Measurements from ENCODE around the gene LRP3. TPM values are rescaled to one million over a fixed set of nuclear protein-coding genes. Genes with fewer than 3 reads are reported as not detected.

The LRP3 gene
- polyA plus RNA-seq, 1 of the 3 experiments (the other 2 are of a cell fraction): 8.2 TPM

- H3K79me2 ChIP-seq (ENCODE audit: insufficient read depth): no peaks in the 10 kb centered on the region
- no peaks in the 10 kb centered on the region for H3K27me3 ChIP-seq (ENCODE audit: insufficient read depth)
- no peaks in the 10 kb centered on the region for H3K9me2 ChIP-seq
- no peak overlapping the region for H3K4me2 ChIP-seq
- no peaks in the 10 kb centered on the region for H3K36me3 ChIP-seq (replicated peaks in 1 of 2; ENCODE audit: control insufficient read depth in 1 of 2, insufficient read depth in 2 of 2, low read length in 1 of 2)
- H4K20me1 ChIP-seq (ENCODE audit: insufficient read depth): no peaks in the 10 kb centered on the region
- CTCF ChIA-PET: interaction anchor here (0.7 to 14.8 kb wide), 9 partner anchors 11 to 539 kb away, joined by 3 to 511 read pairs (median 5); partner anchors contain the start of gene CEBPA
- no peaks in the 10 kb centered on the region for H3K9me3 ChIP-seq
- H3K4me1 ChIP-seq (ENCODE audit: control insufficient read depth in 1 of 2, insufficient read depth in 2 of 2, low read depth in 1 of 2, low read length in 1 of 2): peaks cover 0 to 8% of the 10 kb centered on the region in 2 experiments; a peak in 1 of 4 replicates
- POLR2A ChIA-PET: no interaction called here
- no peak for TF ChIP-seq FOSL2 (IDR thresholded peaks at IDR 0.05; ENCODE audit: borderline replicate concordance, low read depth)
- no peak for TF ChIP-seq TCF12 (IDR thresholded peaks at IDR 0.05)
- TF ChIP-seq CHD2 (IDR thresholded peaks at IDR 0.05; ENCODE audit: low read length, partially characterized antibody): no peak
- TF ChIP-seq SIN3A (IDR thresholded peaks at IDR 0.05; ENCODE audit: borderline replicate concordance, low read depth, low read length): no peak
- no peak for TF ChIP-seq MEF2A (IDR thresholded peaks at IDR 0.05; ENCODE audit: borderline replicate concordance, low read depth)
- H3K4me3 ChIP-seq (ENCODE audit: low read depth in 2 of 2, low read length in 1 of 2): no peak overlapping the region
- no peak overlapping the region for H3K9ac ChIP-seq
- no peak overlapping the region for H2AFZ ChIP-seq (ENCODE audit: low read depth)
- H3K27ac ChIP-seq (ENCODE audit: low read depth in 2 of 2, low read length in 1 of 2): no peak overlapping the region
- DNase-seq: peak; percentile 56
- 35% methylated on average over 10 of the region's 10 CpGs for WGBS (ENCODE audit: low lambda C conversion rate)
- H3F3A ChIP-seq (replicated peaks; ENCODE audit: insufficient read depth): no peaks in the 10 kb centered on the region
Observed at GRCh38 chr19:33238481-33239149, 44.5 kb downstream of the LRP3 start.

- no peak overlapping the region for H3K4me3 ChIP-seq (ENCODE audit: low read depth in 2 of 2, low read length in 1 of 2)
- ChIA-PET CTCF (interaction anchor here (0.6 to 14.8 kb wide), 7 partner anchors 16 to 532 kb away, joined by 3 to 511 read pairs (median 3); no protein-coding TSS in a partner anchor), POLR2A (no interaction called here)
- DNase-seq: peak; percentile 22
- no peaks in the 10 kb centered on the region for H3K9me3 ChIP-seq
- WGBS (ENCODE audit: low lambda C conversion rate): 63% methylated on average over 10 of the region's 10 CpGs
- no peak overlapping the region for H3K27ac ChIP-seq (ENCODE audit: low read depth in 2 of 2, low read length in 1 of 2)
- no peak overlapping the region for H2AFZ ChIP-seq (ENCODE audit: low read depth)
- no peaks in the 10 kb centered on the region for H3F3A ChIP-seq (replicated peaks; ENCODE audit: insufficient read depth)
- H3K4me1 ChIP-seq (ENCODE audit: control insufficient read depth in 1 of 2, insufficient read depth in 2 of 2, low read depth in 1 of 2, low read length in 1 of 2): peaks cover 0 to 8% of the 10 kb centered on the region in 2 experiments; a peak in 1 of 4 replicates
- no peaks in the 10 kb centered on the region for H4K20me1 ChIP-seq (ENCODE audit: insufficient read depth)
- no peaks in the 10 kb centered on the region for H3K79me2 ChIP-seq (ENCODE audit: insufficient read depth)
- H3K9me2 ChIP-seq: no peaks in the 10 kb centered on the region
- H3K4me2 ChIP-seq: no peak overlapping the region
- H3K36me3 ChIP-seq (replicated peaks in 1 of 2; ENCODE audit: control insufficient read depth in 1 of 2, insufficient read depth in 2 of 2, low read length in 1 of 2): no peaks in the 10 kb centered on the region
- H3K27me3 ChIP-seq (ENCODE audit: insufficient read depth): no peaks in the 10 kb centered on the region
- H3K9ac ChIP-seq: no peak overlapping the region
- TF ChIP-seq GABPA (IDR thresholded peaks at IDR 0.05; ENCODE audit: low read depth): no peak
- no peak for TF ChIP-seq ZBTB33 (IDR thresholded peaks at IDR 0.05; ENCODE audit: borderline replicate concordance, low read depth)
- TF ChIP-seq USF2 (IDR thresholded peaks at IDR 0.05; ENCODE audit: borderline replicate concordance, low read depth, low read length): no peak
- no peak for TF ChIP-seq EZH2phosphoT487 (IDR thresholded peaks at IDR 0.05; ENCODE audit: borderline replicate concordance, low read depth)
- TF ChIP-seq TAF1 (IDR thresholded peaks at IDR 0.05; ENCODE audit: borderline replicate concordance, low read depth, low read length): no peak
- TF ChIP-seq PBX3 (IDR thresholded peaks at IDR 0.05): no peak
- no peak for TF ChIP-seq CHD2 (IDR thresholded peaks at IDR 0.05; ENCODE audit: low read length, partially characterized antibody)
- TF ChIP-seq MXI1 (IDR thresholded peaks at IDR 0.05; ENCODE audit: low read depth, low read length): no peak
- TF ChIP-seq GATA2 (CRISPR knock-in tag; IDR thresholded peaks at IDR 0.05): no peak
- TF ChIP-seq TEAD4 (IDR thresholded peaks at IDR 0.05; ENCODE audit: borderline replicate concordance, insufficient read depth): no peak
- no peak for TF ChIP-seq NRF1 (IDR thresholded peaks at IDR 0.05; ENCODE audit: low read depth, low read length)
- no peak for TF ChIP-seq RXRA (IDR thresholded peaks at IDR 0.05; ENCODE audit: borderline replicate concordance, low read depth)
- TF ChIP-seq ELF1 (IDR thresholded peaks at IDR 0.05): no peak
- no peak for TF ChIP-seq RFX5 (IDR thresholded peaks at IDR 0.05; ENCODE audit: low read length)
- no peak for TF ChIP-seq YY1 (IDR thresholded peaks at IDR 0.05; ENCODE audit: low read depth)
- no peak for TF ChIP-seq FOXJ3 (CRISPR knock-in tag; IDR thresholded peaks at IDR 0.05)
Observed at GRCh38 chr19:33239223-33239975, 45.3 kb downstream of the LRP3 start.

All from SK-N-SH (cell line).